HG03432 (cell line): Measurements from ENCODE around the gene NPAS2.

Experiments
- ATAC-seq: cut with Tn5 transposase; IDR thresholded peaks from one replicate; pipeline ENCODE4 v1.9.1; 2021; ENCODE audit warnings: mild to moderate bottlenecking, moderate library complexity; ENCODE audit not compliant: unreplicated experiment

NPAS2 gene

DNA sequence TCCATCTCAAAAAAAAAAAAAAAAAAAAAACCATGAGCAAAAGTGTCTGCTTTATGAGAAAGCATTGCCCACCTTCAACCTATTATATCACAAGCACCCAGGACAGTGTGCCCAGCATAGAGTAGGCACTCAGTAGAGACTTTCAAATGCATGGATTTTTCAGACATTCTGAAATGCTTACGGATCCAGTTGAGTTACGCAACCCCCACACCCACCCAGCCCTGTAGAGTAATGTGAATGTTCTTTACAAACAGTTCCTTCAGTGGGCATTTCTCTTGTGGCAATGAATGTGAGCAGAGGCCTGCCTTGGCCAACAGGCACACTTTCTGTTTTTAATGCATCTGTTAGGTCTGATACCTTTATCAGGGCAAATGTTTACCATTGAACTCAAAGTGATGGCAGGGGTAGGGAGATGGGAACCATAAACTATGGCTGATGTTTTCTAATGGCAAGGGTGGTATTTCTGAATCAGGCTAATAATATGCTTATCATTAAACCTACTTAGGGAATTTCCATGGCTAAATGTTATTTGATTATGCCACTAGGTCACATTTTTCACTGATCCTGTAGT, 117.1 kb downstream of the NPAS2 start:
- ATAC-seq, result no peak

DNA sequence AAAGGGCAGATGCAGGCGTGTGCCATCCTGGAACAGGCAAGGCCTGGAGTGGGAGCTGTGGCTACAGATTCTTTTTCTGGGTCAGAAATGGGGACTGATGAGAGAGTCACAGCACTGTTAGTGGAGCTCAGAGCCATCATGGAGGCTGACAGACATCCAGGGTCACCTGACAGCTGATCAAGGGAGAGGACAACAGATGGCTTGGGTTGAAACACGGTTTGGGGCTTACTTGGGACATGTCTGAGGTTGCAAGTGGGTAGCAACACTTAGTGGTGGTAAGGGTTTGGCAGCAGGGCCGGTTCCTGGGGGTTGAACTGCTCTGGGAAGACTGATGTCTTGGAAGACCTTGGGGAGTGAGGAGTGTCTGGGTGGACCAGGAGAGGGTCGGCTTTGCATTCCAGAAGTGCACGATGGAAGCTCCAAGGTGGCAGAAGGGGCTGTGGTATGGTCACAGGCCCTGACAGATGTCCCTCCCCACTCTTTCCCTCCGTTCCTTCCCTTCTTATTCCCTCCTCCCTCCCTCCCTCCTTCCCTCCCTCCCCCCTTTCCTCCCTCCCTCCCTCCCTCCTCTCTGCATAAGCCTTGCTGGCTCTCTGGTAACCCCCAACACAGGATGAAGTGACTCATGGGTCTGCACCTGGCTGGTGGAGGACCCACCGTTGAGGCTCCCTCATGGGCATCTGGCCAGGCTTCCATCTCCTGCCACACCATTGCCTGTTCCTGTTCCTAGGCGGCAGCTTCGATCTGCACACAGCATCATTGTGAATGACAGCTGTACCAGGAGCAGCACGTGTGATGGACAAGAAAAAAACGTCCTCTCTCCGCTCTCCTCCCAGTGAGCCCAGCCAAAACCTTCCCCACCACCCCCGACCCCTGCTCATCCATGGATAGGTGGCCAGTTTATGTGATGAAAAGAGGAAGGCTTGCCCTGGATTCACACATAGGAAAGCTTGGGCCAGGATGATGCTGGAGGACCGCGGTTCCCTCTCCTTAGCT, 118.4 kb downstream of the NPAS2 start:
- ATAC-seq, result no peak

GRCh38 chr2:100939445-100939844, 119.5 kb downstream of the NPAS2 start:
- no peak for ATAC-seq

DNA sequence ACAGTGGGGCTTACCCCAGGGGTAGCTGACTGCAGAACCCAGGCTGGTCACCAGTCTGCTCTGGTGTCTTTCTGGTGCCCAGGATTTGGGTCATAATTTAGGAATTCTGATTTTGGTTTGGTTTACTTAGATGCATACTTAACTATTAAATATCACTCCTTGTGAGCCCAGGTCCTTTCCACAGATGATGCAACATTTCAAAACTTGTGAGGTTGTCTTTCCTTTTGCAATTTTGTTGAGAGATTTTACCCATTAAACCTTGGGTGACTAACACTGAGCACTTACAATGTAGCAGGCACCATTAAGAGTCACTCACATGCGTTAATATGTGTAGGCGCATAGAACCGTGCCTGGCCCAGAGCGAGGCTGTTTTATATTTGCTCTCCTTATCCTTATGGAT, 120.3 kb downstream of the NPAS2 start:
- no peak for ATAC-seq

DNA sequence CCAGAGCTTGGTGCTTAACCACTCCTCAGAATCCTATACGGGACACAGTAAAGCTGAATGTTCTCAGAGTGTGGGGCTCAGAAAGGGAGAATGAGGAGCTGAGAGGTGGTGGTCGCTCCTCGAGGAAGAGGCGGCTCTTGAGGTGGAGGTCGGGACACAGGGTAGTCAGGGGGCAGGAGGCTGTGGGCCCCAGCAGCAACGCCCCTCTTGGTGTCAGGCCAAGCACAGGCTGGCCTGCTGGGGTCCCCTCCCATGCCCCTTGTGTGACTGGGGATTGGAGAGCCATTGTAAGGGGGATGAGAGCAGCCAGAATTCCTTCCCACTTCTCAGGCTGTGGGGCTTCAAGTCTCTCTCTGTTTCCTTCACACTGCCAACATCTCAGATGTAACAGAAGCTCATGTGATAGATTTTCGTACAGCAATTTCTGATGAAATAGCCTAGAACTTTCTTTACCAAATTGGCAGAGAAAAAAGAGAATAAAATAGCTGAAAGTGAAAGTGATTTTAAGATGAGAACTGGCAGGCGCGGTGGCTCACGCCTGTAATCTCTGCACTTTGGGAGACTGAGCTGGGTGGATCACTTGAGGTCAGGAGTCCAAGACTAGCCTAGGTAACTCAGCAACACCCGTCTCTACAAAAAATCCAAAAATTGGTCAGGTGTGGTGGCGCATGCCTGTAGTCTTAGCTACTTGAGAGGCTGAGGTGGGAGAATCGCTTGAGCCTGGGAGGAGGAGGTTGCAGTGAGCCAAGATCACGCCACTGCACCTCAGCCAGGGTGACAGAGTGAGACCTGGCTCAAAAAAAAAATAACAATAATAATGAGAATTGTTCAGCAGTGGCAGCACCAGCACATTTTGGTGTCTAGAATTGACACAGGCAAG, 121.1 kb downstream of the NPAS2 start:
- ATAC-seq, result no peak

DNA sequence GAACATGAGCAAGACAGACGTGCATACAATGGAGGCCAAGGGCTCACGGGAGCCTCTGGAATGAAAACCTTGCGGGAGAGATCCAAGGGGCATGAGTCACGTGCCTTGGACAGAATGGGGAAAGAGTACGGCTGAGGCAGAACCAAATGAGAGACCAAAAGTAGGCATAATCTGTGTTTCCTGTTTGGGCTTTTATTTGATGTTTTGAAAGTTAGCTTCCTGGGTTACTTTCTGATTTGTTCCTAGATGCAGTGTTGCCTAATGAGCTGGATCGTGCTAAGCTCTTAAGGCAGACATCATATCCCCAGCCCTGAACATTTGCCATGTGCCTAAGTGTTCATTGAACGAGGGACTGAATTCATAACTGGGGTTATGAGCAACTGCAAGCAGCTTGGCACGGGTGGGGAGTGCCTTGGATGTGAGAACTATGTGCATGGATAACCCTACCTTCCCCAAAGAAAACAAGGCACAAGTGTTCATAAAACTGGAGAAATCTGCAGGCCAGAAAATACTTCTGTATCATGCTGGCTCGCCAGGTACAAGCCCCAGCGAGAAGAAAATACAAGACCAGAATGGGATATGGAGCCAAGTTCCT, 121.8 kb downstream of the NPAS2 start:
- ATAC-seq, result no peak

- ATAC-seq, result no peak
These were observed 124.9 kb downstream of the NPAS2 start for GRCh38 chr2:100944617-100945432.

DNA sequence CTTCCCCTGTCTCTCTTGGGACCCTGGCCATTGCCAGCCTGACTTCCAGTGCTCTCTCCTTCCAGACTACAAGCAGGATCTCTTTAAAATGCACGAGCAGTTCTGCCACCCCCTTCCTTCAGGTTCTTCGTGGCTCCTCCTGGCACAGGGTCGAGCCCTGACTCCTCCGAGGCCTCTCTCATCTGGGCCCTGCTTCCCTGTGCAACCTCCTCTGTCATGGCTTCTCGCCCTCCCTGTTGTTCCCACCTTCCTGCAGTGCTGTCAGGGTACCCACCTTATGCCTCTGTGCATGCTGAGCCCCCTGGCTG, 125.4 kb downstream of the NPAS2 start:
- ATAC-seq, result no peak

DNA sequence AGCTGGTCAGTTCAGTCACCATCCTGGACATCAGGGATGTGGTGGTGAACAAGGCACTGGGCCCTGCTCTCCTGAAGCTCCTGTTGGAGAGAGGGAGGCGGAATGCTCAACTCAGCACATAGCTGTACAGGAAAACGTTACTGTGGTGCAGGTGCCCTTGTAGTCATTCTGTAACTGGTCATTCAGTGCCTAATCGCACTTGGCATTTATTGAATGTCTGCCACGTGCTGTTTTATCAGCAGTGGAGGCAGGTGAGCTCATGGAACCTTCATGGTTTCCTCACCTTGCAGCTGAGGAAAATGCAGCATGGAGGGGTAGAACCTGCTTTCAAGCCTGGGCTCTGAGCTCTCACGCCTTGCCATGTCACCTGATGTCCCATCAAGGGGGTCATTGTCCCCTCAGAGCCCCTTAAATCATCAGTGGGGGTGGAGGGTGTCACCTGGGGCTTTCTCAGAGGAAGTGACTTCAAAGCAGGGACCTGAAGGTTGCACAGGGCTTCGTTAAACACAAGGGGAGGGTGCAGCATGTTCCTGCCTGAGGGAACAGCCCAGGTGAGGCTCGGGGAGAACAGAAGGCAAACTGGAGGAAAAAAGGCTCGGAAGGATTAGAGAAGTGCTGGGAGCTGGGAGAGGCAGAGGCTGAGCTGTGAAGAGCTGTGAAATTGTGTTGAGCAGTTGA, 126.1 kb downstream of the NPAS2 start:
- no peak for ATAC-seq

GRCh38 chr2:100948942-100949811, 129.2 kb downstream of the NPAS2 start:
- ATAC-seq, result no peak

- ATAC-seq, result no peak
These were observed 132.6 kb downstream of the NPAS2 start for GRCh38 chr2:100952512-100952911.

DNA sequence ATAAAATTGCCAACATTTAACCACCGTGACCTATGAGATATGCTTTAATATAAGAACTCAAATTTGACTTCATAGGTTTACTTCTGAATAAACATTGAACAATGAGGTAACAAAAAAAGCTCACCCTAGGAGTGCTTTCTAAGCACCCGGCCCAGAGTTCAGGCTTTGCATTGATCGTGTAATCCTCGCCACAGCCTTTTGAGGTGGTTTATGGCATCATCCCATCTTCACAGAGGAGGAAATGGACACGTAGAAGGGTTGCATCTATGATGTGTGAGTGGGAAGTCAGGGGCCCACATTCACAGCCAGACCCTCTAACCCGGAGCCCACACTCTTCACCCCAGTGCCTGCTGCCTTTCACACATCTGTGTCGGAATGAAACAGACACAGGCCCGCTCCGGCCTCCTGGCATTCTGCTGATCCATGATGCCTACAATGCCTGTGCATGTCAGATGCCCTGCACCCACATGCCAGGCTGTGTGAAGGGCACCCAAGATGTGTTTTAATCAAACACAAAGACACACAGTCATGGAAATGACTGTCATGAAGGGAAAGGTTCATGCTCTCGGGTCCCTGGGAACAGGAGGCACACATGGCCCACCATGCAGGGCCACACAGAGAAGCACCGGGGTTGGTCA, 133.6 kb downstream of the NPAS2 start:
- no peak for ATAC-seq

GRCh38 chr2:100954044-100954420, 134.1 kb downstream of the NPAS2 start:
- no peak for ATAC-seq

- no peak for ATAC-seq
These were observed 135.3 kb downstream of the NPAS2 start for GRCh38 chr2:100955226-100955625.

DNA sequence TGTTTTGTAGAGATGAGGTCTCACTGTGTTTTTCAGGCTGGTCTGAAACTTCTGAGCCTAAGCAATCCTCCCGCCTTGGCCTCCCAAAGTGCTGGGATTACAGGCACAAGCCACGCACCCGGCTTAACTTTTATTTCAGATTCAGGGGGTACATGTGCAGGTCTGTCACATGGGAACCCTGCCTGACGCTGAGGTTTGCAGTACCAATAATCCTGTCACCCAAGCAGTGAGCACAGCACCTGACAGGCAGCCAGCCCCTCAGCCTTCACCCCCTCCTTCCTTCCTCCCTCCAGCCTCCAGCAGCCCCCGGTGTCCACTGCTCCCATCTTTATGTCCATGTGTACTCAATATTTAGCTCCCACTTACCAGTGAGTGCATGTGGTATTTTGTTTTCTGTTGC, 136.1 kb downstream of the NPAS2 start:
- no peak for ATAC-seq

- ATAC-seq, result no peak
These were observed 138.2 kb downstream of the NPAS2 start for GRCh38 chr2:100957996-100958653.

- no peak for ATAC-seq
These were observed 139.4 kb downstream of the NPAS2 start for GRCh38 chr2:100959225-100959880.
